ENCODE measurements around the gene LSM4. TPM values are rescaled to one million over a fixed set of nuclear protein-coding genes. Genes with fewer than 3 reads are reported as not detected.

Gene LSM4
- total RNA-seq, 1 experiment from 2014 or later = 115 TPM

- no peak for DNase-seq
- no TSS peak for BruUV-seq (replicated peaks)
- Mint-ChIP-seq H3K9me3 (ENCODE audit: low read depth, unreplicated experiment) (no peaks in the 10 kb centered on the region), H3K4me3 (ENCODE audit: low read depth, unreplicated experiment) (no peak overlapping the region), H3K36me3 (ENCODE audit: insufficient read depth, unreplicated experiment) (peaks cover 25% of the 10 kb centered on the region), H3K27ac (ENCODE audit: unreplicated experiment) (no peak overlapping the region), H3K4me1 (ENCODE audit: low read depth, unreplicated experiment) (peaks cover 9% of the 10 kb centered on the region), H3K27me3 (ENCODE audit: unreplicated experiment) (no peaks in the 10 kb centered on the region)
- no peak for TF ChIP-seq CTCF (IDR thresholded peaks at IDR 0.05; ENCODE audit: unreplicated experiment)
- intact Hi-C loops (cut with micrococcal nuclease; ENCODE audit: unreplicated experiment) = loop anchor here (2.0 kb wide), 1 partner anchor 63 kb away; no protein-coding TSS in a partner anchor
- CTCF ChIA-PET = no interaction called here
Observed at GRCh38 chr19:18348171-18348570, 25.3 kb upstream of the LSM4 start.

- H3K4me1 Mint-ChIP-seq (ENCODE audit: low read depth, unreplicated experiment) = peaks cover 15% of the 10 kb centered on the region
- no peaks in the 10 kb centered on the region for H3K27me3 Mint-ChIP-seq (ENCODE audit: unreplicated experiment)
- H3K9me3 Mint-ChIP-seq (ENCODE audit: low read depth, unreplicated experiment) = no peaks in the 10 kb centered on the region
- H3K4me3 Mint-ChIP-seq (ENCODE audit: low read depth, unreplicated experiment) = no peak overlapping the region
- CTCF ChIA-PET = no interaction called here
- DNase-seq = no peak
- peaks cover 31% of the 10 kb centered on the region for H3K36me3 Mint-ChIP-seq (ENCODE audit: insufficient read depth, unreplicated experiment)
- BruUV-seq (replicated peaks) = no TSS peak
- intact Hi-C loops (cut with micrococcal nuclease; ENCODE audit: unreplicated experiment) = no loop called here
- TF ChIP-seq CTCF (IDR thresholded peaks at IDR 0.05; ENCODE audit: unreplicated experiment) = no peak
- H3K27ac Mint-ChIP-seq (ENCODE audit: unreplicated experiment) = no peak overlapping the region
Observed at GRCh38 chr19:18346091-18346490, 23.2 kb upstream of the LSM4 start.

GRCh38 chr19:18345296-18345695, 22.4 kb upstream of the LSM4 start:
- CTCF ChIA-PET = no interaction called here
- DNase-seq = no peak
- Mint-ChIP-seq H3K36me3 (ENCODE audit: insufficient read depth, unreplicated experiment) (peaks cover 39% of the 10 kb centered on the region), H3K4me3 (ENCODE audit: low read depth, unreplicated experiment) (no peak overlapping the region), H3K27ac (ENCODE audit: unreplicated experiment) (no peak overlapping the region), H3K4me1 (ENCODE audit: low read depth, unreplicated experiment) (peaks cover 17% of the 10 kb centered on the region), H3K9me3 (ENCODE audit: low read depth, unreplicated experiment) (no peaks in the 10 kb centered on the region), H3K27me3 (ENCODE audit: unreplicated experiment) (no peaks in the 10 kb centered on the region)
- intact Hi-C loops (cut with micrococcal nuclease; ENCODE audit: unreplicated experiment) = no loop called here
- no TSS peak for BruUV-seq (replicated peaks)
- TF ChIP-seq CTCF (IDR thresholded peaks at IDR 0.05; ENCODE audit: unreplicated experiment) = no peak

- TF ChIP-seq CTCF (IDR thresholded peaks at IDR 0.05; ENCODE audit: unreplicated experiment) = no peak
- intact Hi-C loops (cut with micrococcal nuclease; ENCODE audit: unreplicated experiment) = no loop called here
- Mint-ChIP-seq H3K27ac (ENCODE audit: unreplicated experiment) (no peak overlapping the region), H3K9me3 (ENCODE audit: low read depth, unreplicated experiment) (no peaks in the 10 kb centered on the region), H3K4me3 (ENCODE audit: low read depth, unreplicated experiment) (no peak overlapping the region), H3K27me3 (ENCODE audit: unreplicated experiment) (no peaks in the 10 kb centered on the region), H3K36me3 (ENCODE audit: insufficient read depth, unreplicated experiment) (peaks cover 47% of the 10 kb centered on the region), H3K4me1 (ENCODE audit: low read depth, unreplicated experiment) (peaks cover 17% of the 10 kb centered on the region)
- no TSS peak for BruUV-seq (replicated peaks)
- CTCF ChIA-PET = no interaction called here
- DNase-seq = no peak
Observed at GRCh38 chr19:18344582-18344950, 21.7 kb upstream of the LSM4 start.
